GM20000 (cell line): ENCODE measurements around the gene TENM3.

ENCODE experiments used
- DNase-seq: peaks from one replicate; pipeline ENCODE4 v3.0.0; 2012; ENCODE audit warnings: low spot score
- TF ChIP-seq, protein P1 (sequence below): IDR thresholded peaks from 2 replicates; pipeline ENCODE4 v1.5.1; 2012; ENCODE audit warnings: mild to moderate bottlenecking, control low read depth; ENCODE audit errors: extremely low read depth, missing control alignments

The TENM3 gene

DNA sequence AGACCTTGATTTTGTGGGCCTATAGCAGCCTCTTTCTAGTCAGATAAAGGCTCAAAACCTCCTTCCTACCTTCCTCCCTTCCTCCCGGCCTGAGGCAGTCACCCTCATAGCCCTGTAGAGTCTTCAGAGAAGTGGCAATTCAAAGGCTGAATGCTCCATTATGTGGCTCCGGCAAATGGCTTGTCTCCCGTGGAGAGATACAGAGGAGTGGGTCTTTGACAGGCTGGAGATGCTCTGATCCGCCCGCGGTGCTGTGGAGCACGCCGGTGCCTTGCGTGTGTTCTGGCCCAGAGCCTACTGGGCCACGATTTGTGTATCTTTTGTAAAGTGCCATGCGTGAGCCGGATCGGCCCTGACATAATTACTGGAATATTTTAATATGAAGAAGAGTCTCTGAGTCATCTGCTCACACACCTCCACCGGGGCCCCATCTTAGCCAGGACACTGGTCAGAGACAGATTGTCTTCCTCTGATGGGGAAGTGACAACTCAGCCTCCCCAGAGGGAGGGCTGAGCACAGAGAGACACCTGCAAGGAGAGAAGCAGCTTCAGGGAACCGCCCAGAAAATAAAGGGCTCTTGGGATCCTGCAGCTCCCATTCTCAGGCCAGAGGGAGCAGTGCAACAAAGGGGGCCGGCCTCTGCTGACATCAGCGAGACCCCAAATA is 585.3 kb downstream of the TENM3 start:
- DNase-seq: no peak

DNA sequence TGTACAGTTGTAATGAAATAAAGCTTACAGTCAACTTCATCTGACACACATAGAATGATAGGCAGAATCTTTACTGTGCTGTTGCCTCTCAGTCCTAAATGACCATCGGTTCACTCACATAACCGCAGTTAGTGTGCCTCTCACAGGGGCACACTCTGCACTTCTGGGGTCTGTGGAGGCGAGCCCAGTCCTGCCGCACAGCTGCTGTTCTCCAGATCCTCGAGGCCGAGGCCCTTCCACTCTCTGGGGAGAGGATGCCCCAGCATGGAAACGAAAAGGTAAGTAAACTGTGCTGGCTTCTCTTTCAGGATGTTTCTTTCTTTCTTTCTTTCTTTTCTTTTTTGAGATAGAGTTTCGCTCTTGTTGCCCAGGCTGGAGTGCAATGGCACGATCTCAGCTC is 586.0 kb downstream of the TENM3 start:
- no peak for DNase-seq
- TF ChIP-seq, protein P1, sequence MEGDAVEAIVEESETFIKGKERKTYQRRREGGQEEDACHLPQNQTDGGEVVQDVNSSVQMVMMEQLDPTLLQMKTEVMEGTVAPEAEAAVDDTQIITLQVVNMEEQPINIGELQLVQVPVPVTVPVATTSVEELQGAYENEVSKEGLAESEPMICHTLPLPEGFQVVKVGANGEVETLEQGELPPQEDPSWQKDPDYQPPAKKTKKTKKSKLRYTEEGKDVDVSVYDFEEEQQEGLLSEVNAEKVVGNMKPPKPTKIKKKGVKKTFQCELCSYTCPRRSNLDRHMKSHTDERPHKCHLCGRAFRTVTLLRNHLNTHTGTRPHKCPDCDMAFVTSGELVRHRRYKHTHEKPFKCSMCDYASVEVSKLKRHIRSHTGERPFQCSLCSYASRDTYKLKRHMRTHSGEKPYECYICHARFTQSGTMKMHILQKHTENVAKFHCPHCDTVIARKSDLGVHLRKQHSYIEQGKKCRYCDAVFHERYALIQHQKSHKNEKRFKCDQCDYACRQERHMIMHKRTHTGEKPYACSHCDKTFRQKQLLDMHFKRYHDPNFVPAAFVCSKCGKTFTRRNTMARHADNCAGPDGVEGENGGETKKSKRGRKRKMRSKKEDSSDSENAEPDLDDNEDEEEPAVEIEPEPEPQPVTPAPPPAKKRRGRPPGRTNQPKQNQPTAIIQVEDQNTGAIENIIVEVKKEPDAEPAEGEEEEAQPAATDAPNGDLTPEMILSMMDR: no peak

More for the DNA sequence above, 585.3 kb downstream of the TENM3 start:
- TF ChIP-seq, protein P1: no peak

DNA sequence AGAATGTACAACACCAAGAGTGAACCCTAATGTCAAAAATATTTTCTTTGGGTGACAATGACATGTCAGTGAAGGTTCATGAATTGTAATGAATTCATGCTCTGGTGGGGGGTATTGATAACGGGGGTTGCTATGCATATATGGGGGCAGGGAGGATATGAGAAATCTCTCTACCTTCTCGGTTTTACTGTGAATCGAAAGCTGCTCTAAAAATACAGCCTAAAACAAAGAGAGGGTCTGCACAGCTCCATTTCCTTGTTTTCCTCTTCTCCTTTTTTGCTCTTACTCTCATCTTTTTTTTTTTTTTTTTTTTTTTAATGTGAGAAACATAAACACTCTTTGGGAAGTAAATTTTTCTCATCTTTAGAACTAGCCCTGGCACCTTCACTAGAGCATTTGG is 588.2 kb downstream of the TENM3 start:
- DNase-seq: no peak
- TF ChIP-seq, protein P1: no peak

DNA sequence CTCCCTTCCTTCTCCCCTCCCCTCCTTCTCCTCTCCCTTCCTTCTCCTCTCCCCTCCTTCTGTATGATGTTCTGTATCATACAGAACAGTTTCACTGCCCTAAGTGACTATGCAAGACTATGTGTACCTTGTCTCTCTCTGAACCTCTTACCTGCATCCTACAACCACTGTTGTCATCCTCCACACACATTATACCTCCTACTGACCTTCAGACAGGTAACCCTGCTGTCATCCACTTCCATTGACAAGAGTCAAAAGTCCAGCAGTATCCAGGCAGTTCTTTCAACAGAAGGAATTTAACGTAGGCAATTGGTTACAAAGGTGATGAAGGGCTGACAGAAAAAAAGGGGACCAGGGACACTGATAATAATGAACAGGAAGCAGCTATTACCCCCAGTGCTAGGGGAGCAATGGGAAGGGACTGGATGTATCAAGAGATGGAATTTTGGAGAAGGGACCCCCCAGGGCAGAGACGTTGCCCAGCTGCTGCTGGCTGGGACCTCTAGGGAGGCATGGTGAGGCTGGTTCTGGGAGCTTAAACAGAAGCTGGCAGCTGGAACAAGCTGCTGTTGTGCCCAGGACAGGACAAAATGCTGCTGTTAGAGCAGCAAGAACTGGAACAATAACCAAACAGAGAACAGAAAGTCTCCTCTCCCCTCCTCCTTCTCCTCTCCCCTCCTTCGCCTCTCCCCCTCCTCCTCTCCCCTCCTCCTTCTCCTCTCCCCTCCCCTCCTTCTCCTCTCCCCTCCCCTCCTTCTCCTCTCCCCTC is 589.3 kb downstream of the TENM3 start:
- DNase-seq: no peak

DNA sequence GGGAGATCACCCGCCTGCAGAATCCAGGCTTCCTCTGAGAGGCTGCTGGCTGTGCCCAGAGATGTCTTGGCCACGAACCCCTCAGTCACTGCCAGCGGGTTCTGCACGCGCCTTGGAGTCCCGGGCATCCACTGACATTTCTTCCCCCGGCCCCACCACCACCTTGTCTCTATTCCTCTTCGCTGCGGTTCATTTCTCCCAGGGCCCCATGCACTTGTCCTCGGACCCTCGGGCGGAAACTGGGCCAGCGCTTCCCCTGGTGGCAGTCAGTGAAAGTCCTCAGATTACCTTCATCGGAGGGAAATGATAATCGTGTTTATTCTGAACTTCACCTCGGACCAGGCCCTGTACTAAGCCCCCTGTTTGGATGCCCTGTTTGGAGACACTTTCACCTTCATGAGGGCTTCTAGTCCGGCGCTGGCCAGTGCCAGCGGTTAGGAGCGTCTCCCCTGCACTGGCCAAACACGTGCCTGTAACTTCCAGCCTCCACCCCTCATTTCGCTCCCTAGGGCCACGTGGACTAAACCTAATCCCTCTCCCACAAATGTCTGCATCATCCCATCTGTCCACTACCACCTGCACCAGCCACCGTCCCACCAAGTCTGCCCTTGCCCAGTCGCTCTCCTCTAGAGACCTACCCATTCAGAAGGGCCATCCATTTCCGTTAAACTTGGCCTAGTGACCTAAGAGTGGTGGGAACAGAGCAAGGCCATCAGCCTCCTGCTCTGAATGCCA is 592.0 kb downstream of the TENM3 start:
- TF ChIP-seq, protein P1: no peak
- no peak for DNase-seq

More for the DNA sequence above, 589.3 kb downstream of the TENM3 start:
- TF ChIP-seq, protein P1: no peak

DNA sequence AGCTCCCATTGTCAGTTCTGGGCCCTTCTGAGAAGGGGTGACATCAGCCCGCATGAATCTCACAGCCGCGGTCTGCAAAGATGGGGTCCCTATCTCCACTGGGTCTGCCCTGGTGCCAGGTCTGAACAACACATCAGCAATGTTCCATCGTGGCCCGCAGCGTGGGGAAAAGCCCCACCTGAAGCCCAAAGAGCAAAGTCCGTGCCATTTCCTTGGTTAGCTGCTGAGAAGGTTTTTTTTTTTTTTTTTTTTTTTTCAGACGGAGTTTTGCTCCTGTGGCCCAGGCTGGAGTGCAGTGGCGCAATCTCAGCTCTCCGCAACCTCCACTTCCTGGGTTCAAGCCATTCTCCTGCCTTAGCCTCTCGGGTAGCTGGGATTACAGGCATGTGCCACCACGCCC is 594.6 kb downstream of the TENM3 start:
- no peak for DNase-seq
- TF ChIP-seq, protein P1: no peak

DNA sequence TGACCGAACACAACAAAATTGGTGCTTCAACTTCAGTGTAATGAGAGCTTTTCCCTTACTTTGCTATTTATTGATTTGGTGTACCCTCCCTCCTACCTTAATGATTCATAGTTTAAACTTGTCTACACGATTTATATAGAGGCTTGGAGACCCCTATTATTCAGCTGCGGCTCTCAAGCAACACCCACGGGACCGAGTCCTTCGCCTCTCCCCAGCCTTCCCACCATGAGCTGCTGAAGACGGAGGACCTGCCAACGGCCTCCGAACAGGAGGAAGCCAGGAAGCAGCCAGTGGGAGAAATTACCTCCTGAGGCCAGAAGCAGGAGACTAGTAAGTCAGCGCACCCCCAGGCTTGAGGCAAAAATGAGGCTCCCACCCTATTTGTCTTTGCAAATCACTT is 595.3 kb downstream of the TENM3 start:
- TF ChIP-seq, protein P1: no peak

More for the DNA sequence above, 595.3 kb downstream of the TENM3 start:
- no peak for DNase-seq
